ENCODE results near the gene DSCAML1.

Gene DSCAML1

GRCh38 chr11:117481036-117481435 lies 316.0 kb downstream of the DSCAML1 start:
- no peak for DNase-seq

GRCh38 chr11:117480221-117480620 lies 316.8 kb downstream of the DSCAML1 start:
- no peak for DNase-seq

- DNase-seq, result no peak
These were observed 317.6 kb downstream of the DSCAML1 start for GRCh38 chr11:117479372-117479771.

GRCh38 chr11:117478926-117479325 lies 318.1 kb downstream of the DSCAML1 start:
- no peak for DNase-seq

GRCh38 chr11:117478126-117478860 lies 318.7 kb downstream of the DSCAML1 start:
- no peak for DNase-seq

- no peak for DNase-seq
These were observed 319.3 kb downstream of the DSCAML1 start for GRCh38 chr11:117477721-117478120.

GRCh38 chr11:117476531-117477142 lies 320.4 kb downstream of the DSCAML1 start:
- no peak for DNase-seq

GRCh38 chr11:117475716-117476530 lies 321.1 kb downstream of the DSCAML1 start:
- no peak for DNase-seq

- DNase-seq, result no peak
These were observed 323.4 kb downstream of the DSCAML1 start for GRCh38 chr11:117473481-117474091.

- DNase-seq, result no peak
These were observed 325.2 kb downstream of the DSCAML1 start for GRCh38 chr11:117471776-117472175.

- no peak for DNase-seq
These were observed 326.4 kb downstream of the DSCAML1 start for GRCh38 chr11:117470576-117470975.

GRCh38 chr11:117468888-117469287 lies 328.1 kb downstream of the DSCAML1 start:
- no peak for DNase-seq

GRCh38 chr11:117467770-117468169 lies 329.2 kb downstream of the DSCAML1 start:
- no peak for DNase-seq

GRCh38 chr11:117466966-117467365 lies 330.1 kb downstream of the DSCAML1 start:
- no peak for DNase-seq

- DNase-seq, result no peak
These were observed 331.6 kb downstream of the DSCAML1 start for GRCh38 chr11:117465236-117465997.

GRCh38 chr11:117464778-117465177 lies 332.2 kb downstream of the DSCAML1 start:
- no peak for DNase-seq

GRCh38 chr11:117462864-117463247 lies 334.2 kb downstream of the DSCAML1 start:
- DNase-seq, result no peak

- no peak for DNase-seq
These were observed 334.7 kb downstream of the DSCAML1 start for GRCh38 chr11:117462183-117462863.

GRCh38 chr11:117461396-117462182 lies 335.4 kb downstream of the DSCAML1 start:
- no peak for DNase-seq

GRCh38 chr11:117459979-117460300 lies 337.1 kb downstream of the DSCAML1 start:
- no peak for DNase-seq
